ENCODE results near the gene SOX2. TPM values are rescaled to one million over a fixed set of nuclear protein-coding genes. Genes with fewer than 3 reads are reported as not detected.
A peak's percentile ranks its signal among the peaks of the same experiment; 100 is the strongest.

SOX2 gene
- total RNA-seq, 1 experiment from 2014 or later = 307 TPM

DNA sequence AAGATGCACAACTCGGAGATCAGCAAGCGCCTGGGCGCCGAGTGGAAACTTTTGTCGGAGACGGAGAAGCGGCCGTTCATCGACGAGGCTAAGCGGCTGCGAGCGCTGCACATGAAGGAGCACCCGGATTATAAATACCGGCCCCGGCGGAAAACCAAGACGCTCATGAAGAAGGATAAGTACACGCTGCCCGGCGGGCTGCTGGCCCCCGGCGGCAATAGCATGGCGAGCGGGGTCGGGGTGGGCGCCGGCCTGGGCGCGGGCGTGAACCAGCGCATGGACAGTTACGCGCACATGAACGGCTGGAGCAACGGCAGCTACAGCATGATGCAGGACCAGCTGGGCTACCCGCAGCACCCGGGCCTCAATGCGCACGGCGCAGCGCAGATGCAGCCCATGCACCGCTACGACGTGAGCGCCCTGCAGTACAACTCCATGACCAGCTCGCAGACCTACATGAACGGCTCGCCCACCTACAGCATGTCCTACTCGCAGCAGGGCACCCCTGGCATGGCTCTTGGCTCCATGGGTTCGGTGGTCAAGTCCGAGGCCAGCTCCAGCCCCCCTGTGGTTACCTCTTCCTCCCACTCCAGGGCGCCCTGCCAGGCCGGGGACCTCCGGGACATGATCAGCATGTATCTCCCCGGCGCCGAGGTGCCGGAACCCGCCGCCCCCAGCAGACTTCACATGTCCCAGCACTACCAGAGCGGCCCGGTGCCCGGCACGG is 991 bp downstream of the SOX2 start:
- Histone ChIP-seq H4K8ac (replicated peaks; ENCODE audit: insufficient read length, low read depth, low read length) (no peak overlapping the region), H3K27ac (ENCODE audit: insufficient read length, low read depth, low read length) (no peak overlapping the region), H3K14ac (ENCODE audit: insufficient read depth, low read length) (peak overlapping the region; percentile 95), H3K23ac (ENCODE audit: insufficient read length, low read depth, low read length) (peak overlapping the region; percentile 93), H3K9ac (ENCODE audit: extremely low read depth, insufficient read length, low read length) (peak overlapping the region; percentile 96), H3K23me2 (ENCODE audit: insufficient read length, low read depth, low read length, poor library complexity, severe bottlenecking) (peaks cover 15% of the 10 kb centered on the region), H3K79me1 (ENCODE audit: insufficient read depth, low read depth, low read length, poor library complexity, severe bottlenecking) (no peaks in the 10 kb centered on the region), H3K79me2 (ENCODE audit: insufficient read depth, low read length) (peaks cover 28% of the 10 kb centered on the region; the same call in 1 of the 2 replicates), H2AFZ (ENCODE audit: low read length) (no peak overlapping the region), H3K9me3 (ENCODE audit: control insufficient read depth, low read depth, low read length) (no peaks in the 10 kb centered on the region), H4K91ac (ENCODE audit: insufficient read length, low read depth, low read length) (no peak overlapping the region), H3K27me3 (ENCODE audit: insufficient read depth, low read length) (no peaks in the 10 kb centered on the region), H2BK120ac (ENCODE audit: low read depth, low read length, poor library complexity, severe bottlenecking) (no peak overlapping the region), H3K18ac (ENCODE audit: insufficient read length, low read depth, low read length) (peak overlapping the region; percentile 68), H3K4ac (ENCODE audit: low read depth, low read length) (no peak overlapping the region), H2BK5ac (ENCODE audit: insufficient read length, low read length) (peak overlapping the region; percentile 58), H3K4me2 (ENCODE audit: insufficient read depth, insufficient read length, low read length) (peak overlapping the region; percentile 62), H2AK5ac (ENCODE audit: insufficient read length, low read length) (no peak overlapping the region), H4K20me1 (ENCODE audit: control insufficient read depth, insufficient read depth, insufficient read length) (peaks cover 3% of the 10 kb centered on the region), H3T11ph (ENCODE audit: low read length) (no peak overlapping the region), H3K56ac (ENCODE audit: insufficient read length, low read depth, low read length) (no peak overlapping the region), H4K5ac (ENCODE audit: insufficient read length, low read depth, low read length) (no peak overlapping the region), H2BK12ac (ENCODE audit: insufficient read length, low read depth, low read length) (no peak overlapping the region), H2BK15ac (ENCODE audit: low read depth, low read length) (no peak overlapping the region), H3K4me1 (ENCODE audit: insufficient read depth, low read length) (no peaks in the 10 kb centered on the region; the same call in 1 of the 2 replicates), H2BK20ac (ENCODE audit: low read depth, low read length, poor library complexity, severe bottlenecking) (no peak overlapping the region)
- TF ChIP-seq, protein P1, sequence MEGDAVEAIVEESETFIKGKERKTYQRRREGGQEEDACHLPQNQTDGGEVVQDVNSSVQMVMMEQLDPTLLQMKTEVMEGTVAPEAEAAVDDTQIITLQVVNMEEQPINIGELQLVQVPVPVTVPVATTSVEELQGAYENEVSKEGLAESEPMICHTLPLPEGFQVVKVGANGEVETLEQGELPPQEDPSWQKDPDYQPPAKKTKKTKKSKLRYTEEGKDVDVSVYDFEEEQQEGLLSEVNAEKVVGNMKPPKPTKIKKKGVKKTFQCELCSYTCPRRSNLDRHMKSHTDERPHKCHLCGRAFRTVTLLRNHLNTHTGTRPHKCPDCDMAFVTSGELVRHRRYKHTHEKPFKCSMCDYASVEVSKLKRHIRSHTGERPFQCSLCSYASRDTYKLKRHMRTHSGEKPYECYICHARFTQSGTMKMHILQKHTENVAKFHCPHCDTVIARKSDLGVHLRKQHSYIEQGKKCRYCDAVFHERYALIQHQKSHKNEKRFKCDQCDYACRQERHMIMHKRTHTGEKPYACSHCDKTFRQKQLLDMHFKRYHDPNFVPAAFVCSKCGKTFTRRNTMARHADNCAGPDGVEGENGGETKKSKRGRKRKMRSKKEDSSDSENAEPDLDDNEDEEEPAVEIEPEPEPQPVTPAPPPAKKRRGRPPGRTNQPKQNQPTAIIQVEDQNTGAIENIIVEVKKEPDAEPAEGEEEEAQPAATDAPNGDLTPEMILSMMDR (conservative IDR thresholded peaks at IDR 0.05) = no peak
- WGBS (ENCODE audit: extremely low coverage, insufficient read length, low lambda C conversion rate) = no CpG with 5 or more reads among the region's 65 CpGs
- peak overlapping the region; percentile 98 to 100 (median 100) for H3K27ac Mint-ChIP-seq
- no peak overlapping the region; a peak in 3 of 5 replicates for H3K4me3 Mint-ChIP-seq
- peaks cover 30 to 54% (median 51%) of the 10 kb centered on the region in 3 experiments for H3K36me3 Mint-ChIP-seq (ENCODE audit: insufficient read depth in 1 of 3, low read depth in 3 of 3)
- H3K4me1 Mint-ChIP-seq = peaks cover 35 to 37% of the 10 kb centered on the region in 2 experiments
- DNase-seq = no peak
- peaks cover 7 to 10% of the 10 kb centered on the region in 2 experiments; a peak in 4 of 5 replicates for H3K9me3 Mint-ChIP-seq
- H3K27me3 Mint-ChIP-seq (ENCODE audit: low read depth) = no peaks in the 10 kb centered on the region; the same call in 1 of the 2 replicates

Data from H9 (cell line).